Pulmonary artery endothelial cell (primary cell): ENCODE data around the gene TUFT1. TPM values are rescaled to one million over a fixed set of nuclear protein-coding genes. Genes with fewer than 3 reads are reported as not detected.
"Not testable (repeated sequence)": the region's sequence is repeated elsewhere in the genome, so short reads cannot be mapped to it uniquely, and the experiment has no call there.

Experiments
- DNase-seq: peaks from one replicate; pipeline ENCODE4 v3.0.0-alpha.2; 2011; ENCODE audit warnings: low read depth, low spot score
- total RNA-seq: library from RNA; depleted of rRNA; stranded (reverse); fragments of >200 nt; gene quantifications from 2 replicates; pipeline ENCODE4 v1.2.3, GENCODE V29; 2014

The TUFT1 gene
- total RNA-seq, 1 donor from 2014 or later, result 6.1 TPM

GRCh38 chr1:151615711-151616504 lies 75.8 kb downstream of the TUFT1 start:
- no peak for DNase-seq

GRCh38 chr1:151616505-151616849 lies 76.4 kb downstream of the TUFT1 start:
- no peak for DNase-seq

- DNase-seq, result no peak
Observed at GRCh38 chr1:151618003-151618402, 77.9 kb downstream of the TUFT1 start.

- DNase-seq, result no peak
Observed at GRCh38 chr1:151618470-151618869, 78.4 kb downstream of the TUFT1 start.

- not testable (repeated sequence) for DNase-seq
Observed at GRCh38 chr1:151618996-151619395, 78.9 kb downstream of the TUFT1 start.

- DNase-seq, result no peak
Observed at GRCh38 chr1:151619489-151620093, 79.5 kb downstream of the TUFT1 start.

GRCh38 chr1:151620286-151620685 lies 80.2 kb downstream of the TUFT1 start:
- DNase-seq, result no peak

- DNase-seq, result no peak
Observed at GRCh38 chr1:151621351-151621750, 81.2 kb downstream of the TUFT1 start.

GRCh38 chr1:151624783-151625182 lies 84.7 kb downstream of the TUFT1 start:
- no peak for DNase-seq

GRCh38 chr1:151626740-151627334 lies 86.7 kb downstream of the TUFT1 start:
- no peak for DNase-seq

GRCh38 chr1:151629278-151629677 lies 89.2 kb downstream of the TUFT1 start:
- no peak for DNase-seq

Other genes starting within 250 kb of the TUFT1 start
- gene PI4KB, start 212.9 kb upstream of the TUFT1 start, total RNA-seq, result 39.4 and 50.7 TPM in 2 replicates
- 51.0 and 68.5 TPM in 2 replicates for gene RFX5, start 193.1 kb upstream of the TUFT1 start, total RNA-seq
- 9.4 and 11.7 TPM in 2 replicates for gene SELENBP1, start 167.6 kb upstream of the TUFT1 start, total RNA-seq
- 482 and 509 TPM in 2 replicates for gene PSMB4, start 140.7 kb upstream of the TUFT1 start, total RNA-seq
- gene POGZ, start 80.8 kb upstream of the TUFT1 start, total RNA-seq, result 12.2 and 16.9 TPM in 2 replicates
- 0.71 and 0.79 TPM in 2 replicates for gene CGN, start 28.9 kb upstream of the TUFT1 start, total RNA-seq
- gene SNX27, start 71.7 kb downstream of the TUFT1 start, total RNA-seq, result 13.9 and 25.2 TPM in 2 replicates
- gene CELF3, start 176.5 kb downstream of the TUFT1 start, total RNA-seq, result not detected in 2 replicates
- not detected in 2 replicates for gene RIIAD1, start 181.2 kb downstream of the TUFT1 start, total RNA-seq
- gene MRPL9, start 223.2 kb downstream of the TUFT1 start, total RNA-seq, result 120 and 141 TPM in 2 replicates